ENCODE data around the gene PTPRF. TPM values are rescaled to one million over a fixed set of nuclear protein-coding genes. Genes with fewer than 3 reads are reported as not detected.
"Not testable (repeated sequence)": the region's sequence is repeated elsewhere in the genome, so short reads cannot be mapped to it uniquely, and the experiment has no call there.

PTPRF gene
- total RNA-seq, 2 donors from 2014 or later, result 182 to 292 TPM

DNA sequence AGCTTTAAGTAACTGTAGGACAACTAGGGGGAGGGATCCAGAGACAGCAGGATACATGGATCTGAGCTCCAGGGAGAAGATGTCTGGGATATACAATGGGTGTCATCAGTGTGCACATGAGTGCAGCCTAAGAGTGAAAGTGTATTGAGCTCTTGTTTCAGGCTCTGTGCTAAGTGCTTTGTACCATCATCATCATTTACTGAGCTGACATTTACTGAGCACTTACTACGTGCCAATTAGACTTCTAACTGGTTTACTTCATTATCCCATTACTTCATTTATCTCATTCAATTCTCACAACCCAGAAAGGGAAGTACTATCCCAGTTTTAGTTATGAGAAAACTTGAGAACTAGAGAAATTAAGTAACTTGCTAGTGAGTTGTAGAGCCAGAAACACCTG is 114.8 kb downstream of the PTPRF start:
- 71% methylated on average over 1 of the region's 1 CpG for WGBS
- DNase-seq (ENCODE audit: low spot score), result no peak
- TF ChIP-seq POLR2AphosphoS5 (IDR thresholded peaks at IDR 0.05), result no peak
- TF ChIP-seq POLR2A (IDR thresholded peaks at IDR 0.05), result no peak
- TF ChIP-seq, protein P1, sequence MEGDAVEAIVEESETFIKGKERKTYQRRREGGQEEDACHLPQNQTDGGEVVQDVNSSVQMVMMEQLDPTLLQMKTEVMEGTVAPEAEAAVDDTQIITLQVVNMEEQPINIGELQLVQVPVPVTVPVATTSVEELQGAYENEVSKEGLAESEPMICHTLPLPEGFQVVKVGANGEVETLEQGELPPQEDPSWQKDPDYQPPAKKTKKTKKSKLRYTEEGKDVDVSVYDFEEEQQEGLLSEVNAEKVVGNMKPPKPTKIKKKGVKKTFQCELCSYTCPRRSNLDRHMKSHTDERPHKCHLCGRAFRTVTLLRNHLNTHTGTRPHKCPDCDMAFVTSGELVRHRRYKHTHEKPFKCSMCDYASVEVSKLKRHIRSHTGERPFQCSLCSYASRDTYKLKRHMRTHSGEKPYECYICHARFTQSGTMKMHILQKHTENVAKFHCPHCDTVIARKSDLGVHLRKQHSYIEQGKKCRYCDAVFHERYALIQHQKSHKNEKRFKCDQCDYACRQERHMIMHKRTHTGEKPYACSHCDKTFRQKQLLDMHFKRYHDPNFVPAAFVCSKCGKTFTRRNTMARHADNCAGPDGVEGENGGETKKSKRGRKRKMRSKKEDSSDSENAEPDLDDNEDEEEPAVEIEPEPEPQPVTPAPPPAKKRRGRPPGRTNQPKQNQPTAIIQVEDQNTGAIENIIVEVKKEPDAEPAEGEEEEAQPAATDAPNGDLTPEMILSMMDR (IDR thresholded peaks at IDR 0.05), result no peak
- H3K9me3 ChIP-seq, result no peaks in the 10 kb centered on the region
- no peaks in the 10 kb centered on the region for H3K27me3 ChIP-seq (replicated peaks; ENCODE audit: insufficient read depth)
- no peaks in the 10 kb centered on the region for H3K4me1 ChIP-seq (replicated peaks)
- no peak overlapping the region for H3K27ac ChIP-seq
- no peaks in the 10 kb centered on the region for H3K36me3 ChIP-seq
- intact Hi-C loops (cut with DNase I), result loop anchor here (5.0 kb wide), 1 partner anchor 93 kb away; no protein-coding TSS in a partner anchor
- H3K4me3 ChIP-seq, result no peak overlapping the region

DNA sequence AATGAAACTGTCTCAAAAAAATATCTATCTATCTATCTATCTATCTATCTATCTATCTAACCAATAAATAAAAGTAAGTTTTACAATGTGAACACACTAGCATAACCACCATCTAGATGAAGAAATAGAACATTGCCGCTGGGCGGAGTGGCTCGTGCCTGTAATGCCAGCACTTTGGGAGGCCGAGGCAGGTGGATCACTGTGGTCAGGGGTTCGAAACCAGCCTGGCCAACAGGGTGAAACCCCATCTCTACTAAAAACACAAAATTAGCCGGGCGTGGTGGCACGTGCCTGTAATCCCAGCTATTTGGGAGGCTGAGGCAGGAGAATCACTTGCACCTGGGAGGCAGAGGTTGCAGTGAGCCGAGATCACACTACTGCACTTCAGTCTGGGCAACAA is 116.6 kb downstream of the PTPRF start:
- H3K27ac ChIP-seq; H3K36me3 ChIP-seq; DNase-seq (ENCODE audit: low spot score); H3K4me3 ChIP-seq; H3K27me3 ChIP-seq (replicated peaks; ENCODE audit: insufficient read depth); H3K9me3 ChIP-seq; H3K4me1 ChIP-seq (replicated peaks): not testable (repeated sequence)
- 82% methylated on average over 9 of the region's 9 CpGs for WGBS
- intact Hi-C loops (cut with DNase I), result loop anchor here (5.0 kb wide), 1 partner anchor 95 kb away; no protein-coding TSS in a partner anchor

DNA sequence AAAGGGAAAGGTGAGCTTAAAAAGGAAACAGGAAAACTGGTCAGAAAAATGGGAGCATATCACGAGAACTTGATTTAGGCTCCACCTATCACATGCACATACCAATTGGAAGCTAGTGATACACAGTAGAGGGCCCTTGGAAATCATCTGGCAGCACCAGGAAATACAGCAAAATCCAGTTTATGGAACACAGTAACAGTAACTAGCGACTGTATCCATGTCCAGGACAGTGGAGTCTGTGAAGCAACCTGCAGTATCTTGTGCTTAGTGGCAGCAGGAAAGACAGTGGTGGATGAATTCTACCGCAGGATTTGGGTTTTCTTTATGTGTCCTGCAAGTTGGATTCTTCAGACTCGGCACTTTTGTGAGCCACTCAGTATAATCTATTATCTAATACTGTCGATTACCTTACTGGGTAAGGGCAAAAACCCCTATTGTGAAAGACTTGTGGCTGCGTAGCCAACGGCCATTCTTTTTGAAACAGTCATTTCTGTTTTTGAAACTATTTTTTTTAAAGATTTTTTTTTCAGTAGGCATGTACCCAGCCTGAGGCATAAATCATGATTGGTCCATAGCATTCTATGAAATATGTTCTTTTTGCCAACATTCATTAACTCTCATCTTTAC is 117.7 kb downstream of the PTPRF start:
- Histone ChIP-seq H3K27ac (no peak overlapping the region), H3K27me3 (replicated peaks; ENCODE audit: insufficient read depth) (no peaks in the 10 kb centered on the region), H3K9me3 (no peaks in the 10 kb centered on the region), H3K4me3 (no peak overlapping the region), H3K36me3 (no peaks in the 10 kb centered on the region), H3K4me1 (replicated peaks) (no peaks in the 10 kb centered on the region)
- TF ChIP-seq, protein P1 (IDR thresholded peaks at IDR 0.05), result no peak
- TF ChIP-seq POLR2A (IDR thresholded peaks at IDR 0.05) (no peak), POLR2AphosphoS5 (IDR thresholded peaks at IDR 0.05) (no peak)
- WGBS, result 86% methylated on average over 7 of the region's 7 CpGs
- DNase-seq (ENCODE audit: low spot score), result no peak
- intact Hi-C loops (cut with DNase I), result loop anchor here (5.0 kb wide), 1 partner anchor 96 kb away; no protein-coding TSS in a partner anchor

DNA sequence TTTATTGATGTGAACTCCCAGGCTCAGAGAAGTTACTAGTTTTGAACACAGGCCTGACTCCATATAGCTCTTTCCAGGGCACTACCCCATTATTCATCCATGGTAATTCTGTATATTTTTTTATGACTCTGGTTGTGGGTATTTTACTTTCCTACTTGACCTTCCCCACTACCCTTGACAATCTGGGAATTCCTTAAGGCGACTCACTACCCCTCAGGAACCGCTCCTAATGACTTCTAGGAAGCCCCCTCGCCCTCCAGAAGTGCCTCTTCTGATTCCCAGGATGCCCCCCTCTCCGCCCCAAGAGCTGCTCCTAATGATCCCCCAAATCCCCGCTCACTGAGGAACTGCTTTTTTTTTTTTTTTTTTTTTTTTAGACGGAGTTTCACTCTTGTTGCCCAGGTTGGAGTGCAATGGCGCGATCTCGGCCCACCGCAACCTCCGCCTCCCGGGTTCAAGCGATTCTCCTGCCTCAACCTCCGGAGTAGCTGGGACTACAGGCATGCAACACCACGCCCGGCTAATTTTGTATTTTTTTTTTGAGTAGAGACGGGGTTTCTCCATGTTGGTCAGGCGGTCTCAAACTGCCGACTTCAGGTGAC is 118.3 kb downstream of the PTPRF start:
- WGBS, result 29% methylated on average over 18 of the region's 19 CpGs
- no peak for DNase-seq (ENCODE audit: low spot score)
- intact Hi-C loops (cut with DNase I), result loop anchor here (5.0 kb wide), 1 partner anchor 97 kb away; no protein-coding TSS in a partner anchor
- Histone ChIP-seq H3K4me1 (replicated peaks) (peaks cover 2% of the 10 kb centered on the region), H3K36me3 (peaks cover 0 to 5% of the 10 kb centered on the region in 2 donors), H3K9me3 (no peaks in the 10 kb centered on the region), H3K27me3 (replicated peaks; ENCODE audit: insufficient read depth) (no peaks in the 10 kb centered on the region), H3K27ac (peak overlapping the region; percentile 95 to 97), H3K4me3 (peak overlapping the region; percentile 64 to 71)
- TF ChIP-seq POLR2A (IDR thresholded peaks at IDR 0.05) (no peak), POLR2AphosphoS5 (IDR thresholded peaks at IDR 0.05) (no peak)
- TF ChIP-seq, protein P1 (IDR thresholded peaks at IDR 0.05), result no peak

DNA sequence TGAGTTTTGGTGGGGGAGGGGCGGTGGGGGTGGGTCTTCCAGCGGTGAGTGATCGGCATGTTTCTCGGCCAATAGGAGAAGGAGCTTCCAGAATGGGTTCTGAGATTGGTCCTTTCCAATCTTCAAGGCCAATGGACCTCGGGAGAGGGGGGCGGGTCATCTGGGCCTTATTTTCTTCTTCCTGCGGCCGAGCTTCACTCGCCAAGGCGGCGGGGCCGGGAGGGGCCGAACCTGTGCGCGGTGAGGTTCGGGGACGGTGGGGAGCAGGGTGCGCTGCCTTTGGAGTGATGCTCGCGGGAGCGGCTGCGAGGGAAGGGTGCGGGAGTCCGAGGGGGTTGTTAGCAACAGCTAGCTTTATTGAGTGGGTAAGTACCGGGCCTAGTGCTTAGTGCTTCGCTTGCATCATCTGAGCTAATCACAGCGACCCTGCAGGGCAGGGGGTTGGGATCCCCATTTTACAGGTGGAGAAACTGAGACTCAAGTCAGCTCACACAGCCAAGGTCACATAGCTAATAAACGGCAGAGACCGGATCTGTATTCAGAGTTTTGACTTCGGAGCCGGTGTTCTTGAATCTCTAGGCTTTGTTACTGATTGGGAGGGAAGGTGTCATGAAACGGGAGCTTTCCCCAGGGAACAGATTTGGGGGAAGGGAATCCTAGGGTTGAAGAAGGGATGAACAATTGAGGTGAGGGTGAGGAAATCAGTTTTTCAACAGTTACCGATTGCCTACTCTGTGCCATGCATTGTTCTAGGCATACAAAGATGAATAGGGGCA is 119.8 kb downstream of the PTPRF start:
- Histone ChIP-seq H3K4me3 (peak overlapping the region; percentile 64 to 71), H3K9me3 (no peaks in the 10 kb centered on the region), H3K27me3 (replicated peaks; ENCODE audit: insufficient read depth) (no peaks in the 10 kb centered on the region), H3K4me1 (replicated peaks) (peaks cover 3% of the 10 kb centered on the region), H3K27ac (peak overlapping the region; percentile 95 to 97), H3K36me3 (peaks cover under 1 to 5% of the 10 kb centered on the region in 2 donors)
- TF ChIP-seq POLR2A (IDR thresholded peaks at IDR 0.05) (peak; percentile 97), POLR2AphosphoS5 (IDR thresholded peaks at IDR 0.05) (peak; percentile 92)
- TF ChIP-seq, protein P1 (IDR thresholded peaks at IDR 0.05), result no peak
- intact Hi-C loops (cut with DNase I), result loop anchor here (2.0 to 5.0 kb wide), 2 partner anchors 52 to 120 kb away; partner anchors contain the start of gene PTPRF
- DNase-seq (ENCODE audit: low spot score), result peak; percentile 98
- under 1% methylated on average over 33 of the region's 33 CpGs for WGBS
